Caco-2 (cell line): Measurements from ENCODE around the gene STEAP3. TPM values are rescaled to one million over a fixed set of nuclear protein-coding genes. Genes with fewer than 3 reads are reported as not detected.

Experiments used
- Bru-seq: library from RNA; stranded (reverse); fragments of 400-500 nt; gene quantifications from one replicate; lab custom pipeline; 2021; lab: Mats Ljungman, UMichigan
- BruChase-seq, 2 experiments: library from RNA; stranded (reverse); fragments of 400-500 nt; gene quantifications; one replicate each; lab custom pipeline; 2021; lab: Mats Ljungman, UMichigan
- BruUV-seq: library from RNA; stranded (reverse); fragments of 400-500 nt; replicated peaks from 2 replicates; lab custom pipeline; 2021; lab: Mats Ljungman, UMichigan
- CTCF ChIA-PET: fragments of 300-600 bp; sonication (Branson Sonifier 250); formaldehyde crosslinking; loops from one replicate; lab custom pipeline; 2022; ENCODE audit warnings: antibody characterized with exemption; lab: Charles Lee
- POLR2A ChIA-PET: fragments of 300-600 bp; sonication (Branson Sonifier 250); formaldehyde crosslinking; loops from one replicate; lab custom pipeline; 2022; ENCODE audit warnings: antibody characterized with exemption; lab: Charles Lee
- DNase-seq, 2 experiments: peaks; one replicate each; pipeline versions ENCODE4 v3.0.0 to v3.0.0-alpha.2; 2020 to 2022
- H3K27me3 ChIP-seq: replicated peaks from 2 replicates; pipeline ENCODE4 v1.6.0; 2011; ENCODE audit warnings: low read length; ENCODE audit not compliant: control insufficient read depth, insufficient read depth
- H3K36me3 ChIP-seq: 2 replicates; pipeline ENCODE4 v1.5.1; 2011; ENCODE audit warnings: low read length; ENCODE audit not compliant: control insufficient read depth, insufficient read depth
- H3K4me1 ChIP-seq: fragments of 250-450 bp; sonication (Bioruptor Pico); 2 replicates; pipeline ENCODE4 v1.5.1; 2020; ENCODE audit warnings: mild to moderate bottlenecking
- H3K4me3 ChIP-seq: 2 replicates; pipeline ENCODE4 v1.5.1; 2011; ENCODE audit warnings: low read depth, mild to moderate bottlenecking, control low read depth, low read length
- H3K9me3 ChIP-seq: fragments of 250-450 bp; sonication (Bioruptor Pico); 2 replicates; pipeline ENCODE4 v1.5.1; 2020; ENCODE audit warnings: mild to moderate bottlenecking, moderate library complexity
- H3K27ac Mint-ChIP-seq: one replicate; pipeline ENCODE4 v1.8.0; 2022; ENCODE audit warnings: mixed read lengths; ENCODE audit not compliant: unreplicated experiment
- H3K27me3 Mint-ChIP-seq: one replicate; pipeline ENCODE4 v1.8.0; 2022; ENCODE audit warnings: mixed read lengths; ENCODE audit not compliant: insufficient read depth, unreplicated experiment
- H3K36me3 Mint-ChIP-seq: one replicate; pipeline ENCODE4 v1.8.0; 2022; ENCODE audit warnings: mild to moderate bottlenecking, mixed read lengths; ENCODE audit not compliant: insufficient read depth, unreplicated experiment
- H3K4me1 Mint-ChIP-seq: one replicate; pipeline ENCODE4 v1.8.0; 2022; ENCODE audit warnings: low read depth, mixed read lengths; ENCODE audit not compliant: unreplicated experiment
- H3K4me3 Mint-ChIP-seq: one replicate; pipeline ENCODE4 v1.8.0; 2022; ENCODE audit warnings: mild to moderate bottlenecking, moderate library complexity, mixed read lengths; ENCODE audit not compliant: unreplicated experiment
- H3K9me3 Mint-ChIP-seq: one replicate; pipeline ENCODE4 v1.8.0; 2022; ENCODE audit warnings: mixed read lengths; ENCODE audit not compliant: unreplicated experiment
- CTCF ChIP-seq, 2 experiments: fragments of 200-600 bp in 1 of 2; IDR thresholded peaks; 1 replicate in 1 of 2; 2 replicates in 1 of 2; pipeline versions ENCODE4 v1.5.1 to v1.8.0; 2011 to 2022; ENCODE audit warnings: antibody characterized with exemption in 1 of 2, control low read depth in 1 of 2, inconsistent platforms in 1 of 2, low read depth in 1 of 2, low read length in 1 of 2, mild to moderate bottlenecking in 1 of 2, moderate library complexity in 1 of 2; ENCODE audit not compliant: insufficient read depth in 1 of 2, severe bottlenecking in 1 of 2, unreplicated experiment in 1 of 2
- intact Hi-C: fragments of 100-400 bp; cut with micrococcal nuclease; formaldehyde crosslinking; loops from one replicate; pipeline ENCODE4 v1.10.0; 2022; ENCODE audit not compliant: unreplicated experiment
- long read RNA-seq: library from polyadenylated mRNA; stranded (forward); transcript quantifications from one replicate; pipeline ENCODE4 v2.0.0, GENCODE V29; 2022
- total RNA-seq: library from RNA; stranded (reverse); gene quantifications from 2 replicates; pipeline ENCODE4 v1.2.3, GENCODE V29; 2022

Gene STEAP3
- total RNA-seq = 20.1 and 20.4 TPM in 2 replicates
- Bru-seq, nascent RNA = percentile 68 among the genes with signal in this experiment
- BruChase-seq, experiment 1, labeled RNA remaining after a 2-hour chase = percentile 69 among the genes with signal in this experiment
- percentile 76 among the genes with signal in this experiment for BruChase-seq, experiment 2, labeled RNA remaining after a 6-hour chase
- long read RNA-seq, full-length matches to known transcripts = 13 of 27 reads
- long read RNA-seq, partial matches to known transcripts = 4 of 27 reads
- long read RNA-seq, other reads (novel, unspliced or antisense) = 10 of 27 reads

GRCh38 chr2:119223521-119224390, at the start of gene STEAP3:
Gene STEAP3 (plus strand): TSS chr2:119223834. CDS start chr2:119231013, 7,179 bp downstream.
- ChIA-PET CTCF (interaction anchor here (0.6 to 0.9 kb wide), 2 partner anchors 43 to 1210 kb away, joined by 3 read pairs; partner anchors contain the start of gene CCDC93), POLR2A (interaction anchor here (0.7 to 0.9 kb wide), 2 partner anchors 32 to 143 kb away, joined by 3 to 6 read pairs; partner anchors contain the start of genes C2orf76 and DBI)
- Mint-ChIP-seq H3K36me3 (no peaks in the 10 kb centered on the region), H3K4me3 (peak within 1 kb of the TSS; percentile 68), H3K27ac (no peak within 1 kb of the TSS), H3K27me3 (no peaks in the 10 kb centered on the region), H3K4me1 (no peaks in the 10 kb centered on the region), H3K9me3 (no peaks in the 10 kb centered on the region)
- peaks cover 25% of the 10 kb centered on the region for H3K4me1 ChIP-seq
- DNase-seq = peak; percentile 90 to 93
- no peaks in the 10 kb centered on the region for H3K27me3 ChIP-seq
- intact Hi-C loops = loop anchor here (2.0 kb wide), 2 partner anchors 27 to 35 kb away; no protein-coding TSS in a partner anchor
- BruUV-seq = no TSS peak
- H3K4me3 ChIP-seq = peak within 1 kb of the TSS; percentile 77
- H3K9me3 ChIP-seq = no peaks in the 10 kb centered on the region
- TF ChIP-seq CTCF (IDR thresholded peaks at IDR 0.05; ENCODE audit: insufficient read depth in 1 of 2, low read depth in 1 of 2, low read length in 1 of 2, severe bottlenecking in 1 of 2, unreplicated experiment in 1 of 2) = no peak
- peaks cover 1% of the 10 kb centered on the region; the same call in 1 of the 2 replicates for H3K36me3 ChIP-seq

GRCh38 chr2:119174216-119174992, 49.2 kb upstream of the STEAP3 start:
- H3K4me1 Mint-ChIP-seq = no peaks in the 10 kb centered on the region
- peaks cover 3% of the 10 kb centered on the region for H3K27me3 Mint-ChIP-seq
- DNase-seq = peak; percentile 70 to 75
- ChIA-PET CTCF (interaction anchor here (1.0 kb wide), 1 partner anchor 293 kb away, joined by 3 read pairs; no protein-coding TSS in a partner anchor), POLR2A (no interaction called here)
- Histone ChIP-seq H3K9me3 (no peaks in the 10 kb centered on the region), H3K4me1 (no peaks in the 10 kb centered on the region), H3K27me3 (no peaks in the 10 kb centered on the region), H3K36me3 (no peaks in the 10 kb centered on the region), H3K4me3 (no peak overlapping the region)
- H3K36me3 Mint-ChIP-seq = no peaks in the 10 kb centered on the region
- TF ChIP-seq CTCF (IDR thresholded peaks at IDR 0.05; ENCODE audit: insufficient read depth in 1 of 2, low read depth in 1 of 2, low read length in 1 of 2, severe bottlenecking in 1 of 2, unreplicated experiment in 1 of 2) = peak; percentile 83 to 92
- no peak overlapping the region for H3K4me3 Mint-ChIP-seq
- H3K9me3 Mint-ChIP-seq = no peaks in the 10 kb centered on the region
- H3K27ac Mint-ChIP-seq = no peak overlapping the region
- intact Hi-C loops = loop anchor here (1.0 kb wide), 3 partner anchors 146 to 293 kb away; no protein-coding TSS in a partner anchor
- BruUV-seq = no TSS peak
